ENCODE measurements around the gene TRIP13.
"Not testable (repeated sequence)": the region's sequence is repeated elsewhere in the genome, so short reads cannot be mapped to it uniquely, and the experiment has no call there.

The TRIP13 gene

GRCh38 chr5:893137-893506 is 438 bp downstream of the TRIP13 start:
- DNase-seq, result no peak

GRCh38 chr5:893711-894110 is 1.0 kb downstream of the TRIP13 start:
- no peak for DNase-seq

- DNase-seq, result no peak
These were observed 8.1 kb downstream of the TRIP13 start for GRCh38 chr5:900781-901180.

DNA sequence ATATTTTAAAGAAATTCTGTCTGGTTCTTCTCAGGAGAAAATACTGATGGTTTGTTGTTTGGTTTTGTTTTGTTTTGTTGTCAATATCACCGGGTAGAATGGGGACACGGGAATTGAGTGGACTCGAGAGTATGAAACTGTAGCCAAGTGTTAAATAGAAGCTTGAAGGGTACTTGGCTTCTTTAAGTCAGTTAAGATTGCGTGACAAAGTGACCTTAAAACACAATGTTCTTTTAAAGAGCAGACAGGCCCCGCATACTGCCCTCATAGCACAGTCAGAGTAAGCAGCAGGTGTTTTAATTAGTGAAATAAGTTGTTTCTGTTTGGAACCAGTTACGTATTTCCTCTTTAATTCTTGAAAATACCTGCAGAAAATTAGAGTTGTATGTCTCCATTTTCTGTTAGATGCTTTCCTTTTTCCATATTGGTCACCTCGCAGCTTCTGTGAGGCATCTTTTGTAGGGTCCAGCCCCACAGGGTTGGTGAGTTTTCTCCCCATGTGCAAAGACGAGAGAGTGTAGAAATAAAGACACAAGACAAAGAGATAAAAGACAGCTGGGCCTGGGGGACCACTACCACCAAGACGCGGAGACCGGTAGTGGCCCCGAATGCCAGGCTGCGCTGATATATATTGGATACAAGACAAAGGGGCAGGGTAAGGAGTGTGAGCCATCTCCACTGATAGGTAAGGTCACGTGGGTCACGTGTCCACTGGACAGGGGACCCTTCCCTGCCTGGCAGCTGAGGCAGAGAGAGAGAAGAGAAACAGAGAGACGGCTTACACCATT is 9.6 kb downstream of the TRIP13 start:
- DNase-seq, result no peak

- DNase-seq, result no peak
These were observed 11.0 kb downstream of the TRIP13 start for GRCh38 chr5:903756-904096.

- no peak for DNase-seq
These were observed 12.5 kb downstream of the TRIP13 start for GRCh38 chr5:905139-905642.

GRCh38 chr5:907366-907910 is 14.8 kb downstream of the TRIP13 start:
- DNase-seq, result no peak

GRCh38 chr5:908172-908571 is 15.5 kb downstream of the TRIP13 start:
- DNase-seq, result no peak

DNA sequence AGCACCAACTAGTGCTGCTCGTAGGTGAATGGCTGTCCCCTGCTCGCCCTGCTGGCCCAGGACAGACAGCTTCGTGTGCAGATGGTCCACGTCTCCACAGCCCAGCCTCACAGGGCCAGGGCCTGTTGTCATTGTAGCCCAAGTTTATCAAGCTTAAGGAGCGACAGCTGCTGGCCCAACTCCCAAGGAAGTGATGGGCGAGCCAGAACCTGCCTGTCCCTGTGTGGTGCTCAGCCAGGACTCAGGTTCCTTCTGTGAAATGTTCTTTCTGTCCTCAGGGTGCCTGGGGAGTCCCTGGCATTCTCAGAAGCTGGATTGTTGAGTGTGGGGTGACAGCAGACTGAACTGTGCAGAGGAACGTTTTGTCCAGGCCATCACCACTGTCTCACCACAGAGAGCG is 16.4 kb downstream of the TRIP13 start:
- no peak for DNase-seq

GRCh38 chr5:909994-910768 is 17.5 kb downstream of the TRIP13 start:
- DNase-seq, result no peak

DNA sequence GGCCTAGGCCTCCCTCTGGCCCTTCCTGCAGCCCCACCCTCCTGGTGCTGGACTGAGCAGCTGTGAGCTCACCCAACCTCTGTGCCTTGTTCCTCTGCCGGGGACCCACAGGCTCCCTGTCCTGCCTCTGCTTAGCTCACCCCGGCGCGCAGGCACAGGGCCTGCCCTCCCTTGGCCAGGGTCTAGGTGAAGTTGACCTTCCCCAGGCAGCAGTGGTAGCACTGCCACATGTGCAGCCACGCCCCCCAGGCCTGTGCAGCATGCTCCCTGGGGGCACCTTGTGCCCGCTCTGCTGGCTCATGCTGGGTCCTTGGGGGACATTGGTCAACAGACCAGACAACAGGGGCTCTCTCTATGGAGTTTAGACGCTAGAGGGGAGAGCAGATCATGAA is 18.1 kb downstream of the TRIP13 start:
- no peak for DNase-seq

DNA sequence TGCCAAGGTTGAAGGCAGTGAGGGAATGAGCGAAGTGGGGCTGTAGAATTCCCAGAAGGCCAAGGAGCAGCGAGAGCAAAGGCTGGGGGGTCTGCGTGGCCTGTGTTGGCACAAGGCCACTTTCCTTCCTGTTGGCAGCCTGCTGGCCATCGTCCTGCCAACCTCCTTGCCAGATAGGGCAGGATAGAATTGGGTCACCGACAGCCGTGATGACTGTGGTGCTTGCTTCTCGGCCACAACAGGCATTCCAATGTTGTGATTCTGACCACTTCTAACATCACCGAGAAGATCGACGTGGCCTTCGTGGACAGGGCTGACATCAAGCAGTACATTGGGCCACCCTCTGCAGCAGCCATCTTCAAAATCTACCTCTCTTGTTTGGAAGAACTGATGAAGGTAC is 18.9 kb downstream of the TRIP13 start:
- no peak for DNase-seq

DNA sequence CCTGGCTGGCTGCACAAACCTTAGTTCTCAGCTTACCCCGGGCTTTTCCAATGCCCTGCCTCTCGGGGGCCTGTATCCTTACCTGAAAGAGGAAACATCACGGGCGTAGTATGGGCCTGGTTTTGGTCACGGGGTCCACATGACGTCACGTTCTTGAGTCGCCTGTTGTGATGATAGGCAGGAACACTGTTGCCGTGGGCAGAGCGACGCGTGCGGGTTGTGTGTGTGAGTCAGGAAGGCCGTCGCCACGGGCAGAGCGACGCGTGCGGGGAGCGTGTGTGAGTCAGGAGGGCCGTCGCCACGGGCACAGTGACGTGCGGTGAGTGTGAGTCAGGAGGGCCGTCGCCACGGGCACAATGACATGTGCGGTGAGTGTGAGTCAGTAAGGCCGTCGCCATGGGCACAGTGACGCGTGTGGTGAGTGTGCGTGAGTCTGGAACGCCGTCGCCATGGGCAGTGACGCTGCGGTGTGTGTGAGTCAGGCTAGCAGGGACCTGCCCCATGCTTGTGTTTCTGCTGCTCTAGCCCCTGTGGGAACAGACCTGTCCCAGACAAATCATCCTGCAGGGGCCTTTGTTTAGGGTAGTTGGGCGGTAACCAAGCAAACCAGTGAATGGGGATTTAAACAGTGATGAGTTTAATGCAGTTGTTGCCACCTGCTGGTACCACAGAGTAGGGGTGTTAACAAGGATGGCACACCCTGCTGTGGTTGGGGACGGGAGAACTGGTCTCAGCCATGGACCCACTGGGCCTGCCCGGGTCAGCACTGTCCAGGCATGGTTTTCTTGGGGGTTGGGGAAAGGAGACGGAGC is 19.8 kb downstream of the TRIP13 start:
- DNase-seq, result no peak

DNA sequence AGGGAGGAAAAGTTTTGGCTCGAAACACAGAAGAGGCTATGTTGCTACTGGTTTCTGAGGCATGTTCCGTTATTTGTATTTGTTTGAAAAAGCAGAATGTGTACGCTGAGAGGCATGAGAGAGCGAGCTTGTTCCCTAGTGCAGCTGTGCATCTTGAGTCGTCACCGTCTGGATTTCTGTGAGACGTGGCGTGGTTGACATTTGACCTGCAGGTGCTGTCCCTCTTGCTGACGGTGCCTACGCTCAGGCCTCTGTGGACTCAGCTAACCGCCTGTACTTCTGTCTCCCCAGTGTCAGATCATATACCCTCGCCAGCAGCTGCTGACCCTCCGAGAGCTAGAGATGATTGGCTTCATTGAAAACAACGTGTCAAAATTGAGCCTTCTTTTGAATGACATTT is 21.5 kb downstream of the TRIP13 start:
- DNase-seq, result no peak

DNA sequence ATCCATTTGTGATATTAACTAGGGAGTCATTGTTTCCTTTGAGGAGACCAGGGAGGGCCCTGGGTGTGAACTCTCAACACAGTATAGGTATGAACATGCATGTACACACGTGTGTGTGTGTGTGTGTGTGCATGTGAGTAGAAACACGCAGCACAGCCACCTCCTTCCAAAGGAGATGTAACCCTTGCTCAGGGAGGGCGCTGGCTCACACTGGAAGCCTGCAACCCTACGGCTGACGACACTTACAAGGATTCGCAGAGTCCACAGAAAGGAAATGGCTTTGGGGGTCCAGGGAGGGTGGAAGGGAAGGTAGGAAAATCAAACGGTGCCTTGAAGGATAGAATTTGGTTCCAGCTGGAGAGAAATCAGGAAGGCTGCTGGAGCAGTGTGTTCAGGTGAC is 21.9 kb downstream of the TRIP13 start:
- no peak for DNase-seq

- DNase-seq, result not testable (repeated sequence)
These were observed 22.7 kb downstream of the TRIP13 start for GRCh38 chr5:915346-915745.

- DNase-seq, result no peak
These were observed 23.3 kb downstream of the TRIP13 start for GRCh38 chr5:915946-916345.

DNA sequence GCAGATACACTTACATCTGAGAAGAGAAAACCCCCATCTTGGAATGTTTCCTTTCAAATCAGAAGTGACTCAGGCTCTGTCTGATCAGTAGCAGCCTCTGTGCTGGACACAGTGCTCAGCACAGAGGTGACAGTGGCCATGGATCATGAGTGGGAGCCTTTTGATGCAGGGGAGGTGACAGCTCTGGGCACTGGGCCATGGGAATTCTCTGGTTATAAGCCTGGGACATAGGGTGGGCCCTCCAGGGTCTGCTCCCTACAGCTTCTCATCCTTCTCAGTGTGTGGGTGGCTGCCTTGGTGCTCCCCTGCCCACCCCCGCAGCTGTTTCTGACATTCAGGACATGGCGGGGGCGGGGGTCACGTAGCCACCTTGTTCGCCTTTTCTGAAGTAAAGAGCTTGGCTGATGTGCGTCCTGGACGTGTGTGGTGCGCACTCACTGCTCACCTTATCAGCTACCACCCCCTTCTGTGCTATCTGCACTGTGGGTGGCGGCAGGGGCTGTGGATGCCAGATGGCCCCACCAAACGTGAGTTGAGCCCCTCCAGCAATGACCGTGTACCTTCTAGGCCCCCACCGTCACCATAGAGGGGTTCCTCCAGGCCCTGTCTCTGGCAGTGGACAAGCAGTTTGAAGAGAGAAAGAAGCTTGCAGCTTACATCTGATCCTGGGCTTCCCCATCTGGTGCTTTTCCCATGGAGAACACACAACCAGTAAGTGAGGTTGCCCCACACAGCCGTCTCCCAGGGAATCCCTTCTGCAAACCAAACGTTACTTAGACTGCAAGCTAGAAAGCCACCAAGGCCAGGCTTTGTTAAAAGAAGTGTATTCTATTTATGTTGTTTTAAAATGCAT is 24.0 kb downstream of the TRIP13 start:
- DNase-seq, result no peak

DNA sequence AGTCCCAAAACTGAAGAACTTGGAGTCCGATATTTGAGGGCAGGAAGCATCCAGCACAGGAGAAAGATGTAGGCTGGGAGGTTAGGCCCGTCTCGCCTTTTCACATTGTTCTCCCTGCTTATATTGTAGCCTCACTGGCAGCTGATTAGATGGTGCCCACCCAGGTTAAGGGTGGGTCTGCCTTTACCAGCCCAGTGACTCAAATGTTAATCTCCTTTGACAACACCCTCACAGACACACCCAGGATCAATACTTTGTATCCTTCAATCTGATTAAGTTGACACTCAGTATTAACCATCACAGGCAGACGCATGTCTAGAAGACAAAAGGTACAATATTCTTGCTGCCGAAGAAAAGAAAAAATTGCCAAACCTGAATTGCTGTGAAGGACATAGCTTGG is 26.0 kb downstream of the TRIP13 start:
- not testable (repeated sequence) for DNase-seq

GRCh38 chr5:919356-920000 is 26.8 kb downstream of the TRIP13 start:
- DNase-seq, result no peak

- no peak for DNase-seq
These were observed 27.6 kb downstream of the TRIP13 start for GRCh38 chr5:920321-920720.

All from SHP77 treated with DMSO at 0.1 percent for 48 hours (cell line).